ENCODE measurements around the gene C3orf49. TPM values are rescaled to one million over a fixed set of nuclear protein-coding genes. Genes with fewer than 3 reads are reported as not detected.

Gene C3orf49
- total RNA-seq, 4 donors from 2014 or later = not detected

- TF ChIP-seq POLR2A (IDR thresholded peaks at IDR 0.05) (no peak), CTCF (IDR thresholded peaks at IDR 0.05) (no peak), EP300 (IDR thresholded peaks at IDR 0.05; ENCODE audit: low read depth) (no peak), POLR2AphosphoS5 (IDR thresholded peaks at IDR 0.05) (no peak)
- no peaks in the 10 kb centered on the region for H3K36me3 ChIP-seq
- intact Hi-C loops (cut with DNase I; ENCODE audit: low total_unique reads) = no loop called here
- WGBS, 2 donors (ENCODE audit: low coverage in 1 of 2) = 88% methylated on average over 3 to 4 of the region's 4 CpGs
- no peak for DNase-seq
- H3K9me3 ChIP-seq = no peaks in the 10 kb centered on the region
- in situ Hi-C loops (cut with MboI; ENCODE audit: low pct_ligation_motif_present in 1 of 4, low pct_unique_long_range_greater_than_20kb in 1 of 4, low sequenced_read_pairs in 3 of 4) = no loop called here
- no peaks in the 10 kb centered on the region for H3K4me1 ChIP-seq
- H3K4me3 ChIP-seq = no peak overlapping the region
- H3K27ac ChIP-seq = no peak overlapping the region
- H3K27me3 ChIP-seq = no peaks in the 10 kb centered on the region
These were observed 34.0 kb downstream of the C3orf49 start for GRCh38 chr3:63853106-63853505.

GRCh38 chr3:63855333-63855940 lies 36.3 kb downstream of the C3orf49 start:
- no peak overlapping the region for H3K27ac ChIP-seq
- no peak for TF ChIP-seq POLR2AphosphoS5 (IDR thresholded peaks at IDR 0.05)
- no peak for TF ChIP-seq CTCF (IDR thresholded peaks at IDR 0.05)
- TF ChIP-seq POLR2A (IDR thresholded peaks at IDR 0.05) = no peak
- no peak for TF ChIP-seq EP300 (IDR thresholded peaks at IDR 0.05; ENCODE audit: low read depth)
- DNase-seq = no peak
- in situ Hi-C loops (cut with MboI; ENCODE audit: low pct_ligation_motif_present in 1 of 4, low pct_unique_long_range_greater_than_20kb in 1 of 4, low sequenced_read_pairs in 3 of 4) = no loop called here
- no peak overlapping the region for H3K4me3 ChIP-seq
- WGBS, 2 donors (ENCODE audit: low coverage in 1 of 2) = 33 to 39% methylated on average over 1 of the region's 1 CpG
- H3K36me3 ChIP-seq = no peaks in the 10 kb centered on the region
- H3K9me3 ChIP-seq = no peaks in the 10 kb centered on the region
- no peaks in the 10 kb centered on the region for H3K4me1 ChIP-seq
- no peaks in the 10 kb centered on the region for H3K27me3 ChIP-seq
- intact Hi-C loops (cut with DNase I; ENCODE audit: low total_unique reads) = no loop called here

- Histone ChIP-seq H3K9me3 (no peaks in the 10 kb centered on the region), H3K4me1 (peaks cover 0 to 13% (median 2%) of the 10 kb centered on the region in 4 donors), H3K4me3 (no peak overlapping the region), H3K36me3 (no peaks in the 10 kb centered on the region), H3K27ac (no peak overlapping the region), H3K27me3 (no peaks in the 10 kb centered on the region)
- no peak for DNase-seq
- 91 to 93% methylated on average over 2 of the region's 2 CpGs for WGBS, 2 donors (ENCODE audit: low coverage in 1 of 2)
- intact Hi-C loops (cut with DNase I; ENCODE audit: low total_unique reads) = no loop called here
- TF ChIP-seq POLR2A (IDR thresholded peaks at IDR 0.05) (no peak), EP300 (IDR thresholded peaks at IDR 0.05; ENCODE audit: low read depth) (no peak), CTCF (IDR thresholded peaks at IDR 0.05) (no peak), POLR2AphosphoS5 (IDR thresholded peaks at IDR 0.05) (no peak)
- in situ Hi-C loops (cut with MboI; ENCODE audit: low pct_ligation_motif_present in 1 of 4, low pct_unique_long_range_greater_than_20kb in 1 of 4, low sequenced_read_pairs in 3 of 4) = no loop called here
These were observed 38.2 kb downstream of the C3orf49 start for GRCh38 chr3:63857311-63857710.

GRCh38 chr3:63860776-63861175 lies 41.7 kb downstream of the C3orf49 start:
- DNase-seq = no peak
- H3K4me1 ChIP-seq = peaks cover 0 to 29% (median 11%) of the 10 kb centered on the region in 4 donors
- intact Hi-C loops (cut with DNase I; ENCODE audit: low total_unique reads) = no loop called here
- 75 to 79% methylated on average over 2 to 3 of the region's 3 CpGs for WGBS, 2 donors (ENCODE audit: low coverage in 1 of 2)
- H3K36me3 ChIP-seq = no peaks in the 10 kb centered on the region
- H3K27ac ChIP-seq = no peak overlapping the region
- TF ChIP-seq POLR2AphosphoS5 (IDR thresholded peaks at IDR 0.05) (no peak), POLR2A (IDR thresholded peaks at IDR 0.05) (no peak), CTCF (IDR thresholded peaks at IDR 0.05) (no peak), EP300 (IDR thresholded peaks at IDR 0.05; ENCODE audit: low read depth) (no peak)
- H3K4me3 ChIP-seq = no peak overlapping the region
- H3K27me3 ChIP-seq = no peaks in the 10 kb centered on the region
- in situ Hi-C loops (cut with MboI; ENCODE audit: low pct_ligation_motif_present in 1 of 4, low pct_unique_long_range_greater_than_20kb in 1 of 4, low sequenced_read_pairs in 3 of 4) = no loop called here
- no peaks in the 10 kb centered on the region for H3K9me3 ChIP-seq

All from transverse colon (tissue), 4 donors.